ENCODE data around the gene SLC5A10.

DNA sequence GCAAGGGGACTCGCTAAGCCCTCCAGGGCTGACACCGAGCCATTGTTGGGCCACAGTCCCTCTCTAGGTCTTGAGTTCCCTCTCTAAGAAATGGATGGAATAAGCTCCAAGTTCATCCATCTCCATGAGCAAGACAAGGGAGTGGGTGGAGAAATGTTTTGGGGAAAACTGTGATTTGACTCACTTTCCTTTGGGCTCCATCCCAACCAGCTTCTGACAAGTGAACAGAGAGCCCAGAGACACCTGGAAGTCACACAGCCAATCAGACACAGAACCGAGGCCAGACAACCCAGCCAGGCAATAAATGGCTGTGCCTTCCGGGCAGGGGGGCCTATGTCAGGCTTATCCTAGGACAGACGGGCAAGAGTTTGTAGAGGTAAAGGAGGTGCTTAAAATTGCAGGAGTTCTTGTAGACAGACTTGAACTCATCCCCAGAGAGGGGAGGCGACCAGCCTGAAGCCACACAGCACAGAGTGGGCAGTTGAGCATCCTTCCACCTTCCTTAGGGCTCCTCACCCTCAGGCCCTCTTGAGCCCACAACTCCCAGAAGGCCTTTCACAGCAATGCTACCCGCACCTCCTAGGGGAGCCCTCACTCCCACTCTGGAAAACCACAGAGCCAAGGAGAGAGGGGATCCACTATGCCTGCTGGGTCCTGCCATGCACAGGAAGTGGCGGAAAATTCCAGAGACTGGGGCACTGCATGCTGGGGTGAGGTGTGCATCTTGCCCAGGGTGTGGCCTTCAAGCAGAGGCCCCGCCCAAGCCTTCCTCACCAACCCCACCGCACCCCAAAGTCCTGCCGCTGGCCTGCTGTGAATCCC lies 62.1 kb downstream of the SLC5A10 start:
- TF ChIP-seq, protein P1, sequence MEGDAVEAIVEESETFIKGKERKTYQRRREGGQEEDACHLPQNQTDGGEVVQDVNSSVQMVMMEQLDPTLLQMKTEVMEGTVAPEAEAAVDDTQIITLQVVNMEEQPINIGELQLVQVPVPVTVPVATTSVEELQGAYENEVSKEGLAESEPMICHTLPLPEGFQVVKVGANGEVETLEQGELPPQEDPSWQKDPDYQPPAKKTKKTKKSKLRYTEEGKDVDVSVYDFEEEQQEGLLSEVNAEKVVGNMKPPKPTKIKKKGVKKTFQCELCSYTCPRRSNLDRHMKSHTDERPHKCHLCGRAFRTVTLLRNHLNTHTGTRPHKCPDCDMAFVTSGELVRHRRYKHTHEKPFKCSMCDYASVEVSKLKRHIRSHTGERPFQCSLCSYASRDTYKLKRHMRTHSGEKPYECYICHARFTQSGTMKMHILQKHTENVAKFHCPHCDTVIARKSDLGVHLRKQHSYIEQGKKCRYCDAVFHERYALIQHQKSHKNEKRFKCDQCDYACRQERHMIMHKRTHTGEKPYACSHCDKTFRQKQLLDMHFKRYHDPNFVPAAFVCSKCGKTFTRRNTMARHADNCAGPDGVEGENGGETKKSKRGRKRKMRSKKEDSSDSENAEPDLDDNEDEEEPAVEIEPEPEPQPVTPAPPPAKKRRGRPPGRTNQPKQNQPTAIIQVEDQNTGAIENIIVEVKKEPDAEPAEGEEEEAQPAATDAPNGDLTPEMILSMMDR (IDR thresholded peaks at IDR 0.05), result no peak
- TF ChIP-seq POLR2AphosphoS5 (IDR thresholded peaks at IDR 0.05) (no peak), EP300 (IDR thresholded peaks at IDR 0.05) (no peak), POLR2A (IDR thresholded peaks at IDR 0.05) (no peak)
